Ectodermal cell (in vitro differentiated cells): ENCODE data around the gene ZFP2.

Source experiments
- H3K27ac ChIP-seq: 2 replicates; pipeline ENCODE4 v1.7.0; 2013; ENCODE audit warnings: mild to moderate bottlenecking, low read depth, low read length; ENCODE audit not compliant: insufficient read depth, poor library complexity, severe bottlenecking
- H3K27me3 ChIP-seq: 2 replicates; pipeline ENCODE4 v1.7.0; 2013; ENCODE audit warnings: mild to moderate bottlenecking, low read length; ENCODE audit not compliant: insufficient read depth, control insufficient read depth, poor library complexity, severe bottlenecking
- H3K36me3 ChIP-seq: one replicate; pipeline ENCODE4 v1.7.0; 2013; ENCODE audit warnings: low read length; ENCODE audit not compliant: control insufficient read depth, insufficient read depth
- H3K4me1 ChIP-seq: one replicate; pipeline ENCODE4 v1.7.0; 2013; ENCODE audit warnings: low read length; ENCODE audit not compliant: control insufficient read depth, insufficient read depth
- H3K4me3 ChIP-seq: 2 replicates; pipeline ENCODE4 v1.7.0; 2013; ENCODE audit warnings: low read depth, low read length, control low read depth; ENCODE audit not compliant: insufficient read depth
- H3K9me3 ChIP-seq: 2 replicates; pipeline ENCODE4 v1.7.0; 2013; ENCODE audit warnings: mild to moderate bottlenecking, low read length, moderate library complexity; ENCODE audit not compliant: control insufficient read depth
- WGBS, 2 experiments: methylation state at CpG; one replicate each; pipeline ENCODE4 v1.1.7; 2013; ENCODE audit warnings: missing lambda C conversion rate in 2 of 2; 5-methylcytosine and 5-hydroxymethylcytosine counted together

Gene ZFP2

GRCh38 chr5:178981381-178981780 lies 85.7 kb downstream of the ZFP2 start:
- H3K27me3 ChIP-seq: no peaks in the 10 kb centered on the region
- no peak overlapping the region for H3K4me3 ChIP-seq
- no peaks in the 10 kb centered on the region for H3K4me1 ChIP-seq
- WGBS, 2 experiments: 87 to 90% methylated on average over 15 of the region's 15 CpGs
- no peaks in the 10 kb centered on the region for H3K36me3 ChIP-seq
- no peak overlapping the region for H3K27ac ChIP-seq
- peaks cover 8% of the 10 kb centered on the region for H3K9me3 ChIP-seq
